Measurements from ENCODE around the gene ACSS3. TPM values are rescaled to one million over a fixed set of nuclear protein-coding genes. Genes with fewer than 3 reads are reported as not detected.

ACSS3 gene
- total and polyA plus RNA-seq, 9 of the 15 experiments (the other 6 are each of a cell fraction or from before 2014, with no cell fraction given) = 0.40 TPM; not detected in 8

DNA sequence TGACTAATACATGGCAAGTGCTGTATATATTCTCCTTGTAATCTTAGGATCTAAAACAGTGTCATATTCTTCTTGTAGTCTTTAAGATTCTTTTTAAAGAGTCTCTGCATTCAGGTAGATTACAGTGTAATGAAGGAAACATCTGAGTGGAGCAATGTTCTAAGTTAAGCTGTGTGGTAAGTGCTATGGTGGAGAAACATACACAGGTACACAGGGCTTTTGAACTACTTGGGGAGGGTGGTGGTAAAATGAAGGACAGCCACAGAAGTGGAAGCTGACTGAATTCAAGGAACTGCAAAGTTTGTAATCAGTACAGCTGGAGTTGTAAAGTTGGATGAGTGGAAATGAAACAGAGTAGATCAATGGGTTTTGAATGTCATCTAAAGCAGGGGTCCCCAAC lies 27.8 kb downstream of the ACSS3 start:
- ChIA-PET POLR2A (interaction anchor here (0.6 kb wide), 1 partner anchor 1578 kb away, joined by 3 read pairs; no protein-coding TSS in a partner anchor), CTCF (ENCODE audit: low intra/inter-chr PET ratio) (no interaction called here)
- Histone ChIP-seq H3K79me2 (ENCODE audit: control insufficient read depth, insufficient read depth, low read length) (no peaks in the 10 kb centered on the region), H3K27ac (ENCODE audit: extremely low read depth, low read depth, low read length) (no peak overlapping the region), H3K9me3 (replicated peaks; ENCODE audit: control insufficient read depth, insufficient read depth, low read depth, low read length) (no peaks in the 10 kb centered on the region), H3K4me3 (no peak overlapping the region), H3K4me1 (replicated peaks in 1 of 2; ENCODE audit: control insufficient read depth in 2 of 2, insufficient read depth in 2 of 2, low read length in 2 of 2) (no peaks in the 10 kb centered on the region), H3K4me2 (ENCODE audit: insufficient read depth, low read length) (no peak overlapping the region), H4K20me1 (replicated peaks; ENCODE audit: control insufficient read depth, insufficient read depth, low read length) (no peaks in the 10 kb centered on the region), H3K36me3 (ENCODE audit: control insufficient read depth, insufficient read depth, low read length) (no peaks in the 10 kb centered on the region), H3K9ac (ENCODE audit: insufficient read depth in 1 of 2, low read depth in 2 of 2, low read length in 2 of 2) (no peak overlapping the region), H3K9me1 (ENCODE audit: control insufficient read depth, insufficient read depth, low read length) (no peaks in the 10 kb centered on the region), H2AFZ (ENCODE audit: low read depth, low read length) (no peak overlapping the region), H3K27me3 (ENCODE audit: control insufficient read depth in 2 of 2, insufficient read depth in 2 of 2, low read length in 2 of 2) (no peaks in the 10 kb centered on the region)
- ATAC-seq = no peak
- no peak for TF ChIP-seq YBX1 (IDR thresholded peaks at IDR 0.05)
- TF ChIP-seq, protein P1, sequence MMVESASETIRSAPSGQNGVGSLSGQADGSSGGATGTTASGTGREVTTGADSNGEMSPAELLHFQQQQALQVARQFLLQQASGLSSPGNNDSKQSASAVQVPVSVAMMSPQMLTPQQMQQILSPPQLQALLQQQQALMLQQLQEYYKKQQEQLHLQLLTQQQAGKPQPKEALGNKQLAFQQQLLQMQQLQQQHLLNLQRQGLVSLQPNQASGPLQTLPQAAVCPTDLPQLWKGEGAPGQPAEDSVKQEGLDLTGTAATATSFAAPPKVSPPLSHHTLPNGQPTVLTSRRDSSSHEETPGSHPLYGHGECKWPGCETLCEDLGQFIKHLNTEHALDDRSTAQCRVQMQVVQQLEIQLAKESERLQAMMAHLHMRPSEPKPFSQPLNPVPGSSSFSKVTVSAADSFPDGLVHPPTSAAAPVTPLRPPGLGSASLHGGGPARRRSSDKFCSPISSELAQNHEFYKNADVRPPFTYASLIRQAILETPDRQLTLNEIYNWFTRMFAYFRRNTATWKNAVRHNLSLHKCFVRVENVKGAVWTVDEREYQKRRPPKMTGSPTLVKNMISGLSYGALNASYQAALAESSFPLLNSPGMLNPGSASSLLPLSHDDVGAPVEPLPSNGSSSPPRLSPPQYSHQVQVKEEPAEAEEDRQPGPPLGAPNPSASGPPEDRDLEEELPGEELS (CRISPR knock-in tag; IDR thresholded peaks at IDR 0.05; ENCODE audit: borderline replicate concordance) = no peak
- TF ChIP-seq TEAD4 (IDR thresholded peaks at IDR 0.05; ENCODE audit: low read length) = no peak
- no peak for TF ChIP-seq TEAD4 (CRISPR knock-in tag; IDR thresholded peaks at IDR 0.05; ENCODE audit: borderline replicate concordance)
- no peak for TF ChIP-seq RBM14 (IDR thresholded peaks at IDR 0.05; ENCODE audit: borderline replicate concordance, insufficient read depth, low read depth, low read length)
- no peak for TF ChIP-seq ZBTB34 (CRISPR knock-in tag; IDR thresholded peaks at IDR 0.05)
- intact Hi-C loops (cut with micrococcal nuclease) (no loop called here), in situ Hi-C loops (cut with MboI) (no loop called here)
- no peak for FAIRE-seq
- BruUV-seq (replicated peaks) = no TSS peak
- no peak for DNase-seq (ENCODE audit: extremely low read depth in 1 of 4, low spot score in 3 of 4)

Measured in K562 (cell line).